GM23248 (cell line): ENCODE measurements around the gene SNAI3.

Experiments used
- EZH2 ChIP-seq: fragments of 200-600 bp; sonication (generic); IDR thresholded peaks from 2 replicates; pipeline ENCODE4 v1.6.1; 2018; ENCODE audit warnings: antibody characterized with exemption, mild to moderate bottlenecking; ENCODE audit not compliant: insufficient read depth, poor library complexity, severe bottlenecking
- EZH2phosphoT487 ChIP-seq: fragments of 200-600 bp; sonication (generic); IDR thresholded peaks from 2 replicates; pipeline ENCODE4 v1.6.1; 2018; ENCODE audit warnings: antibody characterized with exemption, moderate library complexity, mild to moderate bottlenecking, low read depth; ENCODE audit not compliant: insufficient read depth

DNA sequence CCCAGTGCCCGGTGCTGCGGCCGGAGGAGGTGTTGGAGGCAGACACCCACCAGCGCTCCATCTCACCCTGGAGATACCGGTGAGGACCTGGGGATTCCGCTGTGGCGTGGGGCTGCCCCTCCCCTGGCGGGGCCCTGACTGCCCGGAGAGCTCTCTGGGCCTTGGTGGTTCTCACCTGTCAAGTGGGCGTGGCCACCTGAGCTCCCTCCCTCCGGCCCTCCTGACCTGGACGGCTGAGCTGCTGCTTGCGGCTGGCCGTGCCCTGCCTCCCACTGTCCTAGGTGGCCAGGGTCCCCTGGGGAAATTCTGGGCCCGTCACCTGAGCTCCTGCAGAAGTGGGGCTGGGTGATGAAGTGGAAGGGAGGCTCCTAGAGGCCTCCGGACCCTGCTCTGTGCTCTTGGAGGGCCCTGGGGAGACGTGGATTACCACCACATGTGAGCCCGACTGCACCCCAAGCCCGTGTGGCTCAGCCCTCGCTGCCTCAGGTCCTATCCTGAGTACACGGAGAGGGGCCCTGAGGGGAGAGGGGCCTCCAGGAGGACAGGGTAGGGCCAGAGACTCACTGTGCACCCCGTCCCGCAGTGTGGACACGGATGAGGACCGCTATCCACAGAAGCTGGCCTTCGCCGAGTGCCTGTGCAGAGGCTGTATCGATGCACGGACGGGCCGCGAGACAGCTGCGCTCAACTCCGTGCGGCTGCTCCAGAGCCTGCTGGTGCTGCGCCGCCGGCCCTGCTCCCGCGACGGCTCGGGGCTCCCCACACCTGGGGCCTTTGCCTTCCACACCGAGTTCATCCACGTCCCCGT, 46.9 kb downstream of the SNAI3 start:
- TF ChIP-seq EZH2 (no peak), EZH2phosphoT487 (0 out of 2 replicates have a peak, but pooled peaks have one; percentile 18)
